ENCODE measurements around the gene AEBP2.

GRCh38 chr12:19482551-19483109, 43.3 kb downstream of the AEBP2 start:
- no peak for TF ChIP-seq POLR2A (IDR thresholded peaks at IDR 0.05; ENCODE audit: low read length)
- TF ChIP-seq GATA1 (IDR thresholded peaks at IDR 0.05; ENCODE audit: low read depth, low read length) = no peak
